GM21825 (cell line): ENCODE results near the gene CHCHD1.
"Not testable (repeated sequence)": the region's sequence is repeated elsewhere in the genome, so short reads cannot be mapped to it uniquely, and the experiment has no call there.

ENCODE experiments used
- ATAC-seq: cut with Tn5 transposase; IDR thresholded peaks from one replicate; pipeline ENCODE4 v1.9.1; 2021; ENCODE audit warnings: mild to moderate bottlenecking, moderate library complexity; ENCODE audit not compliant: unreplicated experiment

The CHCHD1 gene

GRCh38 chr10:73790886-73791625 is 9.2 kb downstream of the CHCHD1 start:
- ATAC-seq, result no peak

- no peak for ATAC-seq
Measured at GRCh38 chr10:73791871-73792400, 10.1 kb downstream of the CHCHD1 start.

GRCh38 chr10:73793456-73793855 is 11.6 kb downstream of the CHCHD1 start:
- ATAC-seq, result no peak

- ATAC-seq, result not testable (repeated sequence)
Measured at GRCh38 chr10:73795491-73795890, 13.6 kb downstream of the CHCHD1 start.

GRCh38 chr10:73796035-73796434 is 14.2 kb downstream of the CHCHD1 start:
- not testable (repeated sequence) for ATAC-seq

GRCh38 chr10:73796766-73797165 is 14.9 kb downstream of the CHCHD1 start:
- ATAC-seq, result no peak

- ATAC-seq, result no peak
Measured at GRCh38 chr10:73797324-73798025, 15.6 kb downstream of the CHCHD1 start.

- no peak for ATAC-seq
Measured at GRCh38 chr10:73798087-73798486, 16.2 kb downstream of the CHCHD1 start.

- no peak for ATAC-seq
Measured at GRCh38 chr10:73798927-73799560, 17.2 kb downstream of the CHCHD1 start.

GRCh38 chr10:73799899-73800559 is 18.2 kb downstream of the CHCHD1 start:
- no peak for ATAC-seq

- no peak for ATAC-seq
Measured at GRCh38 chr10:73800560-73801252, 18.9 kb downstream of the CHCHD1 start.

GRCh38 chr10:73801253-73801590 is 19.4 kb downstream of the CHCHD1 start:
- no peak for ATAC-seq

- ATAC-seq, result no peak
Measured at GRCh38 chr10:73802276-73802991, 20.6 kb downstream of the CHCHD1 start.

GRCh38 chr10:73803680-73804286 is 21.9 kb downstream of the CHCHD1 start:
- ATAC-seq, result peak; percentile 72

GRCh38 chr10:73806176-73806950 is 24.5 kb downstream of the CHCHD1 start:
- ATAC-seq, result no peak

- ATAC-seq, result no peak
Measured at GRCh38 chr10:73807471-73807870, 25.6 kb downstream of the CHCHD1 start.

- no peak for ATAC-seq
Measured at GRCh38 chr10:73808021-73808815, 26.4 kb downstream of the CHCHD1 start.
